GM12864 (cell line): ENCODE measurements around the gene SFT2D2.

Experiments used
- DNase-seq: peaks from one replicate; pipeline ENCODE4 v3.0.0-alpha.2; 2011; ENCODE audit warnings: low read depth
- H3K4me3 ChIP-seq: 2 replicates; pipeline ENCODE4 v1.5.1; 2011; ENCODE audit warnings: mild to moderate bottlenecking, low read depth, low read length, control low read depth
- TF ChIP-seq, protein P1 (sequence below): IDR thresholded peaks from 2 replicates; pipeline ENCODE4 v1.5.1; 2011; ENCODE audit warnings: low read depth, mild to moderate bottlenecking, moderate library complexity, low read length, control low read depth, inconsistent platforms; ENCODE audit errors: missing control alignments

Gene SFT2D2

GRCh38 chr1:168288311-168289052 is 62.7 kb downstream of the SFT2D2 start:
- TF ChIP-seq, protein P1, sequence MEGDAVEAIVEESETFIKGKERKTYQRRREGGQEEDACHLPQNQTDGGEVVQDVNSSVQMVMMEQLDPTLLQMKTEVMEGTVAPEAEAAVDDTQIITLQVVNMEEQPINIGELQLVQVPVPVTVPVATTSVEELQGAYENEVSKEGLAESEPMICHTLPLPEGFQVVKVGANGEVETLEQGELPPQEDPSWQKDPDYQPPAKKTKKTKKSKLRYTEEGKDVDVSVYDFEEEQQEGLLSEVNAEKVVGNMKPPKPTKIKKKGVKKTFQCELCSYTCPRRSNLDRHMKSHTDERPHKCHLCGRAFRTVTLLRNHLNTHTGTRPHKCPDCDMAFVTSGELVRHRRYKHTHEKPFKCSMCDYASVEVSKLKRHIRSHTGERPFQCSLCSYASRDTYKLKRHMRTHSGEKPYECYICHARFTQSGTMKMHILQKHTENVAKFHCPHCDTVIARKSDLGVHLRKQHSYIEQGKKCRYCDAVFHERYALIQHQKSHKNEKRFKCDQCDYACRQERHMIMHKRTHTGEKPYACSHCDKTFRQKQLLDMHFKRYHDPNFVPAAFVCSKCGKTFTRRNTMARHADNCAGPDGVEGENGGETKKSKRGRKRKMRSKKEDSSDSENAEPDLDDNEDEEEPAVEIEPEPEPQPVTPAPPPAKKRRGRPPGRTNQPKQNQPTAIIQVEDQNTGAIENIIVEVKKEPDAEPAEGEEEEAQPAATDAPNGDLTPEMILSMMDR: no peak
- H3K4me3 ChIP-seq: no peak overlapping the region
- DNase-seq: no peak

DNA sequence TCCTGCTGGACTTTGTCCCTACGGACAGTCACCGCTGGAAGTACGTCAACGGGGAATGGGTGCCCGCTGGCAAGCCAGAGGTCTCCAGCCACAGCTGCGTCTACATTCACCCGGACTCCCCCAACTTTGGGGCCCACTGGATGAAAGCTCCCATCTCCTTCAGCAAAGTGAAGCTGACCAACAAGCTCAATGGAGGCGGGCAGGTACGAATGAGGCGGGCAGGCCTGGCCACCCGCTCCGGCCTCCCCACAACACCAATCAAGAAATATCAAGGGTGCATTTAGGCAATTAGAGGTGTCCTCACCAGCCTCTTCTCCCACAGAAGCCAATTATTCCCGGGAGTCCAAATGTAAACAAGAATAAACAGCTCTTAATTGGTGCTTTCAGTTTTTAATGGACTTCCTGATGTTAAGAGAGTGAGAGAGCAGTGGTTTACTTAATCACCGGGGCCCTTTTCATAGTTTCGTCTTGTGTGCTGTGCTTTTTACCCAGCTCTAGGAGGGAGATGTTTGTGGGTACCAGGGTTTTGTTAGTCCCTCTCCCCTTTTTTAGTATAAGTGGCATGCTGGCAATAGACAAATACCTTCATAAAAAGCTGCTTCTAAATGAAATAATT is 65.5 kb downstream of the SFT2D2 start:
- DNase-seq: no peak
- no peak overlapping the region for H3K4me3 ChIP-seq
- TF ChIP-seq, protein P1: no peak

- no peak for DNase-seq
- no peak overlapping the region for H3K4me3 ChIP-seq
- TF ChIP-seq, protein P1: no peak
Measured at GRCh38 chr1:168293356-168293755, 67.6 kb downstream of the SFT2D2 start.

DNA sequence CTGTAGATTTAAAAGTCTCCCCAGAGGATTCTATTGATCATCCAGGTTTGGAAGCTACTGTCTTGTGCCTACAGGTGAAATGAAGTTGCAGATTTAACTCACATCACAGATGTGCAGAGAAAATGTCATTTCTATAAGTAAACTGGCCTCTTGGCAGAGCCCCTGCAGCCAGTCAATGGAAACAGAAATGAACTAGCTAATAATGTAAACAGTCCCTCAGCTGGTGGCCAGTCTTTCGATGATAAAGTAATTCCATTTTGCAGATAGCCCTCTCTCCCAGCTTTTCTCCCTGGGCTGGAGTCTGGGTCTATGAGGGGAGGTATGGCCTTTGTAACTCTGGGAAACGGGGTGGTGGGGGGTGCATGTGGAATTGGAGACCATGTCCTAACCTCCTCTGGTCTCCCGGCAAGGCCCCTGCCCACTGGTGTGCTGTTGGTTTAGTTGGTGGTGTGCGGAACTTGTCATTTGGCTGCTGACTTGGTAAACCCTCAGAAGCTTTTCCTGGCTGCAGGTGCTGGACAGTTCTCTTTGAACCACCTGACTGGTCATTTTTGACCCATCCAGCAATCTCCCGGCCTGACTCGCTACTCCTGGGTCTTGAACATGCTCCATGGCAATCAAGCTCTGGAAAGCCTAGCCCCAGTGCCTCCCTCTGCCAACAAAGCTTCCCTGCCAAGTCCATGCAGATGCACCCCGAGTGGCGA is 69.8 kb downstream of the SFT2D2 start:
- TF ChIP-seq, protein P1: no peak

DNA sequence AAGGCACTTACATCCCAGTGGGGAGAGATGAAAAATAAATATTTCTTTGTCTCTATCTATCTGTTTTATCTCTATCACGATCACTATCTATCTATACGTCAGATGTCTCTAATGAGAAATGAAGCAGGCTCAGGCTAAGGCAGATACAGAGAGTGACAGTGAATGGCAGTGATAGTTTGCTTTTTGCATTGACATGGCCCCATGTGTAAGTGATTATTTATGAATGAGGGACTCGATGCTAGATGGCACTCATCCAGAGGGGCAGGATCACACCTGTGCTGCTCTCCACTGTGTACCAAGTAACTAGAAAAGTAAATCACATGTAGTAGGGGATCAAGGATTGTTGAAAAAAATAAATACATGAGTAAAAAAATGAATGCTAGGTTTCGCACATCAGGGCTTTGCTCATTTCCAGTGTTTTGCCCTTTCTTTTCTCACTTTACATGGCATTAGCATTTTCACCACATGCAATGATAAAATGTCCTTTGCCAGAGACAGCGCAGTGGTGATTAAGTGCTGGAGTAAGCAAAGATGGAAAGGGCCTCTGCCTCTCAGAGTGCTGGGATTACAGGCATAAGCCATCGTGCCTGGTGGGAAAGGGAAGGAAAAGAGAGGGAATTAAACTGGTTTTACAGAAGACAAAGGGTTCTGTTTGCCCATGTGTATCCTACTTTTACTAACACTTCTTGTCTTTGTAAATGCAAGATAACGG is 71.4 kb downstream of the SFT2D2 start:
- TF ChIP-seq, protein P1: no peak
- no peak for DNase-seq
- no peak overlapping the region for H3K4me3 ChIP-seq

More for the DNA sequence above, 69.8 kb downstream of the SFT2D2 start:
- DNase-seq: no peak
- H3K4me3 ChIP-seq: no peak overlapping the region

GRCh38 chr1:168298446-168298845 is 72.6 kb downstream of the SFT2D2 start:
- TF ChIP-seq, protein P1: no peak
- DNase-seq: no peak
- no peak overlapping the region for H3K4me3 ChIP-seq
